Measurements from ENCODE around the gene EVA1A. TPM values are rescaled to one million over a fixed set of nuclear protein-coding genes. Genes with fewer than 3 reads are reported as not detected.
A peak's percentile ranks its signal among the peaks of the same experiment; 100 is the strongest.

The EVA1A gene
- total RNA-seq, 1 experiment from 2014 or later = 47.2 TPM

- Histone ChIP-seq H3K9me3 (no peaks in the 10 kb centered on the region), H3K36me3 (peaks cover 43% of the 10 kb centered on the region), H3K4me3 (no peak overlapping the region), H3K27me3 (no peaks in the 10 kb centered on the region)
- no peak for DNase-seq
Measured at GRCh38 chr2:75516378-75517360, 44.1 kb downstream of the EVA1A start.

GRCh38 chr2:75515584-75516368 lies 45.0 kb downstream of the EVA1A start:
- no peaks in the 10 kb centered on the region for H3K9me3 ChIP-seq
- DNase-seq = no peak
- no peaks in the 10 kb centered on the region for H3K27me3 ChIP-seq
- H3K4me3 ChIP-seq = no peak overlapping the region
- H3K36me3 ChIP-seq = peaks cover 45% of the 10 kb centered on the region

- Histone ChIP-seq H3K27me3 (no peaks in the 10 kb centered on the region), H3K36me3 (peaks cover 52% of the 10 kb centered on the region), H3K4me3 (no peak overlapping the region), H3K9me3 (no peaks in the 10 kb centered on the region)
- no peak for DNase-seq
Measured at GRCh38 chr2:75513616-75514170, 47.0 kb downstream of the EVA1A start.

GRCh38 chr2:75512455-75513212 lies 48.1 kb downstream of the EVA1A start:
- Histone ChIP-seq H3K27me3 (no peaks in the 10 kb centered on the region), H3K36me3 (peaks cover 45% of the 10 kb centered on the region), H3K9me3 (no peaks in the 10 kb centered on the region), H3K4me3 (no peak overlapping the region)
- no peak for DNase-seq

- no peak for DNase-seq
- H3K4me3 ChIP-seq = no peak overlapping the region
- H3K27me3 ChIP-seq = no peaks in the 10 kb centered on the region
- H3K36me3 ChIP-seq = peaks cover 12% of the 10 kb centered on the region
- H3K9me3 ChIP-seq = no peaks in the 10 kb centered on the region
Measured at GRCh38 chr2:75506101-75506697, 54.5 kb downstream of the EVA1A start.

- Histone ChIP-seq H3K36me3 (peaks cover 12% of the 10 kb centered on the region), H3K27me3 (no peaks in the 10 kb centered on the region), H3K4me3 (no peak overlapping the region), H3K9me3 (no peaks in the 10 kb centered on the region)
- DNase-seq = no peak
Measured at GRCh38 chr2:75505012-75505411, 55.7 kb downstream of the EVA1A start.

GRCh38 chr2:75503048-75503607 lies 57.6 kb downstream of the EVA1A start:
- no peaks in the 10 kb centered on the region for H3K9me3 ChIP-seq
- no peaks in the 10 kb centered on the region for H3K27me3 ChIP-seq
- H3K4me3 ChIP-seq = no peak overlapping the region
- DNase-seq = peak; percentile 21
- H3K36me3 ChIP-seq = peaks cover 6% of the 10 kb centered on the region

- no peaks in the 10 kb centered on the region for H3K27me3 ChIP-seq
- DNase-seq = no peak
- no peak overlapping the region for H3K4me3 ChIP-seq
- H3K36me3 ChIP-seq = peaks cover 6% of the 10 kb centered on the region
- no peaks in the 10 kb centered on the region for H3K9me3 ChIP-seq
Measured at GRCh38 chr2:75500633-75501032, 60.1 kb downstream of the EVA1A start.

- no peak for DNase-seq
Measured at GRCh38 chr2:75499534-75499933, 61.2 kb downstream of the EVA1A start.

GRCh38 chr2:75498907-75499306 lies 61.8 kb downstream of the EVA1A start:
- Histone ChIP-seq H3K27me3 (no peaks in the 10 kb centered on the region), H3K4me3 (no peak overlapping the region), H3K9me3 (no peaks in the 10 kb centered on the region), H3K36me3 (peaks cover 6% of the 10 kb centered on the region)
- no peak for DNase-seq

More at GRCh38 chr2:75499534-75499933, 61.2 kb downstream of the EVA1A start:
- H3K36me3 ChIP-seq = peaks cover 6% of the 10 kb centered on the region
- no peak overlapping the region for H3K4me3 ChIP-seq
- H3K27me3 ChIP-seq = no peaks in the 10 kb centered on the region
- no peaks in the 10 kb centered on the region for H3K9me3 ChIP-seq

GRCh38 chr2:75497256-75497655 lies 63.5 kb downstream of the EVA1A start:
- Histone ChIP-seq H3K27me3 (no peaks in the 10 kb centered on the region), H3K4me3 (no peak overlapping the region), H3K9me3 (no peaks in the 10 kb centered on the region), H3K36me3 (peaks cover 5% of the 10 kb centered on the region)
- no peak for DNase-seq

- H3K36me3 ChIP-seq = peaks cover 8% of the 10 kb centered on the region
- DNase-seq = no peak
Measured at GRCh38 chr2:75495862-75496261, 64.9 kb downstream of the EVA1A start.

GRCh38 chr2:75494137-75494769 lies 66.5 kb downstream of the EVA1A start:
- Histone ChIP-seq H3K27me3 (no peaks in the 10 kb centered on the region), H3K4me3 (no peak overlapping the region), H3K9me3 (no peaks in the 10 kb centered on the region), H3K36me3 (peaks cover 8% of the 10 kb centered on the region)
- peak; percentile 23 for DNase-seq

More at GRCh38 chr2:75495862-75496261, 64.9 kb downstream of the EVA1A start:
- Histone ChIP-seq H3K4me3 (no peak overlapping the region), H3K27me3 (no peaks in the 10 kb centered on the region), H3K9me3 (no peaks in the 10 kb centered on the region)

GRCh38 chr2:75493230-75493629 lies 67.5 kb downstream of the EVA1A start:
- no peak for DNase-seq
- H3K9me3 ChIP-seq = no peaks in the 10 kb centered on the region
- peaks cover 8% of the 10 kb centered on the region for H3K36me3 ChIP-seq
- H3K4me3 ChIP-seq = no peak overlapping the region
- H3K27me3 ChIP-seq = no peaks in the 10 kb centered on the region

- no peak overlapping the region for H3K4me3 ChIP-seq
- H3K9me3 ChIP-seq = no peaks in the 10 kb centered on the region
- H3K36me3 ChIP-seq = peaks cover 8% of the 10 kb centered on the region
- DNase-seq = no peak
- H3K27me3 ChIP-seq = no peaks in the 10 kb centered on the region
Measured at GRCh38 chr2:75491129-75491753, 69.5 kb downstream of the EVA1A start.
